Adrenal gland (tissue), 5 donors: ENCODE measurements around the gene GAPVD1.

Experiments
- CTCF ChIP-seq, 6 experiments: fragments of 450-650 bp in 4 of 6; fragments of 200-600 bp in 2 of 6; sonication (generic) in 1 of 6; IDR thresholded peaks; 1 replicate in 5 of 6; 2 replicates in 1 of 6; pipeline versions ENCODE4 v1.5.1 to v1.8.0; 2016 to 2021; ENCODE audit warnings: antibody characterized with exemption in 6 of 6, mild to moderate bottlenecking in 2 of 6, moderate library complexity in 1 of 6
- POLR2A ChIP-seq, 2 donors: fragments of 450-650 bp; IDR thresholded peaks; one replicate each; pipeline ENCODE4 v1.6.1; 2017; ENCODE audit warnings: antibody characterized with exemption in 2 of 2, mild to moderate bottlenecking in 2 of 2, moderate library complexity in 1 of 2
- donor health status: DM: no; HTN: no; CAD: no.

GRCh38 chr9:125346080-125346732, 84.6 kb downstream of the GAPVD1 start:
- TF ChIP-seq CTCF (IDR thresholded peaks at IDR 0.05) (no peak), POLR2A (IDR thresholded peaks at IDR 0.05) (no peak)
